Right renal pelvis (tissue), 4 donors: Measurements from ENCODE around the gene RASL11A. TPM values are rescaled to one million over a fixed set of nuclear protein-coding genes. Genes with fewer than 3 reads are reported as not detected.
"Not testable (repeated sequence)": the region's sequence is repeated elsewhere in the genome, so short reads cannot be mapped to it uniquely, and the experiment has no call there.

Source experiments
- DNase-seq, 4 donors: peaks; one replicate each; pipeline ENCODE4 v3.0.0-alpha.2; 2013; ENCODE audit warnings: low read depth in 4 of 4, low spot score in 3 of 4, missing footprints in 1 of 4
- polyA plus RNA-seq, 4 donors: library from polyadenylated mRNA; unstranded; fragments of 120-200 nt; gene quantifications; one replicate each; pipeline ENCODE4 v1.2.1, GENCODE V29; 2013; ENCODE audit not compliant: insufficient read length in 4 of 4

The RASL11A gene
- polyA plus RNA-seq, 4 donors = 29.4 to 40.3 (median 32.0) TPM

DNA sequence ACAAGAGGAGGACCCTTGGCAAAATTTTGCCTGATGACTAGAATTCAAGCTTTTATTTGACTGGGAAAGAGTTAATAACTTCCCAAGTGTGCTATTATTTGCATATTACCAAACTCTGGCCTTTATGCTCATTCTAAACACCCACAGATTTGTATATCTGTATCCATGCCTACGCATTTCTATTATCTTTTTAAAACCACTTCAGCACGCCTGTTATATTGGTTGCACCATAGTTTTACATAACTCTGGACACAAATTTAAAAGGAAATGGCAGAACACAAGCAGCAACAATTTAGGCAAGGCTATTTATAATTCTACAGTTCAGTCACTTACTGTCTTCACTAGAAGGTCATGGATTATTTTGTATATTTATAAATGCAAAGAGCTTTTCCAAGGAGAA is 3.7 kb upstream of the RASL11A start:
- DNase-seq = no peak

DNA sequence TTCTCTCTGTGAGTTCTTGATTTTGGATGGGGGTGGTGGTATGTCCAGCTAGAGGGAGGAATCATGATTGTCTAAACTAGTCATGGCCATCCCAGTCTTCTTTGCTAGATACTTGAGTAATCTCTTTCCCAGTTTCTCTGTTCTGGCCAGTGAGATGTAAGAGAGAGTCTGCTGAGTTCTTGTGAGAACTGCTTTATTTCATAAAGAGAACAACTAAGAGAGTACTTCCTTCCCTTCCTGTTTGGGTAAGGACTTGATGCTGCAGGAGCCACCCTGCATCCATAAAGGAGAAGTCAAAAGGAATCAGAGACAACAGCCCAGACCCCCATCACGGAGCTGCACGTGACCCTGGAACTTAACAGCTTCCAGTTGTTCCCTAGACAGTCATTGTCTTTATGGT is 3.0 kb upstream of the RASL11A start:
- DNase-seq = no peak

DNA sequence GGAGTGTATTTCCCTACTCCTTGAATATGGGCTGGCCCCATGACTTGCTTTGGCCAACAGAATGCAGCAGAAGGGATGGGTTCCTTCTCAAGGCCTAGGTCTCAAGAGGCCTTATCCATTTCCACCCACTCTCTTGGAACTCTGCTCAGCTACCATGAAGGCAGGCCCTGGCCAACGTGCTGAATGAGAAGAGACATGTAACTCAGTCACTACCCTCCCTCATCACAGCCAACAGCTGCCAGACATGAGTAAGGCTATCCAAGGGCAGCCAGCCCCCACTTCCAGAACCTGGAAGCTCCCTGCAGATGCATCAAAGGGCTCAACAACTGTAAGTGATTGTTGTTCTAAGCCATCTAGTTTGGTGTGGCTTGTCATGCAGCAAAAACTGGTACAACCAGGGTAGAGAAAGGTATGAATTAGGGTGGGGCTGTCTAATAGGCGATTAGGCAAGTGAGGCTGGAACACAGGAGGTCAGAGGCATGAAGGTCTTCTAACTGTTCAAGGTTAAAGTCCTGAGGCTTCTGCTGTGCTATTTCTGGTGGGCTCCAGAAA is 1.4 kb upstream of the RASL11A start:
- DNase-seq = no peak

DNA sequence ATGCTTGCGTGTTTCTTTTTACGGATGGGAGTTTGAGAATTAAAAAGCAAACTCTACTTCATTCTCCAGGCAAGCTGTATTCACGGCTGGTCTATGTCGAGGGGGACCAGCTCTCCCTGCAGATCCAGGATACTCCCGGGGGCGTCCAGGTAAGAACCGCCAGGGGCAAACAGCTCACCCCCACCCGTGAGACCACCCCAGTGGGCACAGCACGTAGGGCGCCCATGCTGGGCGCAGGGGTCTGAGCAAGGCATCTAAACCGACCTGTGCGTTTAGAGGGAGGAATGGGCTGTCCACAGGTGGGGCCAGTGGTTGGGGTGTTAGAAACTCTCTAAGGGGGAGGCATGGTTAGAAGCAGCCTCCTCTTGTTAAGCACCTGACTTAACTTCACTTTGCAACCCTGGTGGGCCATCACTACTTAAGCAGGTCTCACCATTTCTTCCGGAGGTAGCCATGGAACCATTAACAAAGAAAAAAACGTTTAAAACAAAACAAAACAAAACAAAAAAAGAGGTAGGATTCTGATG is 1.0 kb downstream of the RASL11A start:
- no peak for DNase-seq

DNA sequence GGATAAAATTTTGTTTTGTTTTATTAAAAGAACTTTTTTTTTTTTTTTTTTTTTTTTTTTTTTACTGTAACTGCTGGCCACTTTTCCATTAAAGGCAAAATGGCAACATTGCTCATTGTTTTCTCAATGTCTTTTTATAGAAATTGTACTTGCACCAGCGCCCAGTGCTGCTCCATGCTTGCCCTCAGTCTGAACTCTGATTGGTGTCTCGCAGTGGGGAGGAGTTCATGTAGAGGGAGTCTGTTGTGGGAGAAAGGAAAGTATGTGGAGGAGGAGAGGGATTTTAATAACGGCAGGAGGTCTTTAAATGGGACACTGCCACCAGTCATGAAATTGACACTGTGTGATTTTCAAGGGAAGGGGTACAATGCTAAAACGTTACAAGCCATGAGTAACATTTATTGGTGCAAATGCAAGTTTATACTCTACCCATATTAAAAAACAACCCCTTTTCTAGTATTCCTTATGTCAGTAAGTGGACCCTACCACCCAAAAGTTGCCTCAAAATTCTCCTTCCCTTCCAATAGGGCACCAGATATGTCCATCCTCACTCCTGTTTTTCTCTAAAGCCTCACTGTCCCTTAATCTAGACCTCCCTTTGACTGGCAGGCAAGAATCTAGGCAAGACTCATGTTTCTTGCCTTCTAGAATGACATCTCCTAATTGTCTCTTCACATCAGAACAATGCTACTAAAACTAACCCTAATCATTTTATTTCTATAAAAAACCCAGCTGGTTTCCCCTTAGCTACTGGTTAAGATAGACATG is 3.2 kb downstream of the RASL11A start:
- no peak for DNase-seq

DNA sequence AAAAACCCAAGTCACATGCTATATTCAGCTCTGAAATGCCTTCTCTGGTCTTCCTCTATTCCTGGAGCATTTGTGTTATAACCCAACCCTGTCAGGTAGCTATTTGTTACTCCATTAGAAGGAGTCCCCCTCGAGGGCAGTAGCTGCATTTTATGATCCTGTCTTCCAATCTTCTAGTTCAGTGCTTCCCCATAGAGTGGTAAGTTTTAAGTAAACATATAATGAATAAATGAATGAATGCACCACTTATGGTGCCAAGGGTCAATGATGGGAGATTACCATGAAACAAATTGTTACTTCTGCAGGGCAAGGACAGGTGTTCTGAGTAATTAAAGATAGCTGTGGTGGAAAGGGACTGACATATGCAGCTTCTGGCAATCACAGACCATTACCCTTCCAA is 4.0 kb downstream of the RASL11A start:
- DNase-seq = no peak

DNA sequence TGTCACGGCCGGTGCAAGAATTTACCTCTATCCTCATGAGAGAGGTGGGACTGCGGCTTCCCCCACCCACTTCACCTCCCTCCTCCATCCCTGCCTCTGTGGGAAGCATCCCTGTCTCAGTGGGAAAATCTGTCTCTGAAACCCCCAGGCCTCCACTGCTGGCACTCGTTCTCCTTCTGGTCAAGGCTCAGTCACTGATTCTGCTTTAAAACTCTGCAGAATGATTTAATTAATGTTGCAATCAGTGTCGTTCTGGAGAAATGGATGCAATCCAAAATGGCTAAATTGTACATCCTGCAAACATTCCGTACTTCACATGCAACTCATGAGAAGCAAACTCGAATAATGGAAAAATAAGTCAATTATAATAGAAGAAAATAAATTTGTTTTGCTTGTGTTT is 5.6 kb downstream of the RASL11A start:
- DNase-seq = no peak

DNA sequence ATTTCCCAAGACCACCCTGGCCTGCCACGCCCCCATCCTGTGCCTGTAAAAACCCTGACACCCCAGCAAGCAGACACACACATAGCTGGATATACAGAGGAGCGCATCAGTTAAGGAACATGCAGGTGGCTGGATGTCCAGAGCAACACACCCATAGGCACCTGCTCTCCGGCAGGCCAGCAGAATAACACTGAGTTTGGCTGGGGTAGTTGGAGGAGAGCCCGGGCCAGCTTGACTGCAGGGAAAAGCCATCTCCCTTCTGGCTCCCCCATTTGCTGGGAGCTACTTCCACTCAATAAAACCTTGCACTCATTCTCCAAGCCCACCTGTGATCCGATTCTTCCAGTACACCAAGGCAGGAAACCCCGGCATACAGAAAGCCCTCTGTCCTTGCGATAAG is 8.9 kb downstream of the RASL11A start:
- no peak for DNase-seq

DNA sequence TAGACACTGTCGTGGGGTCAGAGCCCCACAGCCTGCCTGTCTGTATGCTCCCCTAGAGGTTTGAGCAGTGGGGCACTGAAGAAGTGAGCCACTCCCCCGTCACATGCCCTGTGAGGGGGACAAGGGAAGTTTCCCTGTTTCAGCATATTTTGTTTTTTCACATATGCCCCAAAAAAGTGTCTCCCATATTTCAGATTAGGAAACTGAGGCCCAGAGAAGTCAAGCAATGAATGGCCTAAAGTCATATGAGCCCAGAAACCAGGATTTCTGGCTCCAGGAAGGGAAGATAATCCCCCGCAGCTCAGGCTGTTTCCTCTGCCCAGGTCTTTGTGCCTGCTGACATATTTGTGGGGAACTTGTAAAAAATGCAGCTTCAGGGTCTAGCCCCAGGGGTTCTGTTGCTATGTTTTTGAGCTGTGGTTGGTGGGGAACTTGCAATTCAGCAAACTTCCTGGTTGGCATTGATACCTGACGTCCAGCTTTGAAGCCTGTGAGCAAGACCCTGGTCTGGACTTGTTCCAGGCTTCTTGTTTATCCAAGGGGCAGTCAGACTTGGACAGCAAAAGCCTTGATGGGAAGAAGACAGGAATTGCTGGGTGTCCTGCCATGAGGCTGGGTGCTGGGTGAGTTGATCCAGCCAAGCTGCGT is 9.5 kb downstream of the RASL11A start:
- DNase-seq = no peak

DNA sequence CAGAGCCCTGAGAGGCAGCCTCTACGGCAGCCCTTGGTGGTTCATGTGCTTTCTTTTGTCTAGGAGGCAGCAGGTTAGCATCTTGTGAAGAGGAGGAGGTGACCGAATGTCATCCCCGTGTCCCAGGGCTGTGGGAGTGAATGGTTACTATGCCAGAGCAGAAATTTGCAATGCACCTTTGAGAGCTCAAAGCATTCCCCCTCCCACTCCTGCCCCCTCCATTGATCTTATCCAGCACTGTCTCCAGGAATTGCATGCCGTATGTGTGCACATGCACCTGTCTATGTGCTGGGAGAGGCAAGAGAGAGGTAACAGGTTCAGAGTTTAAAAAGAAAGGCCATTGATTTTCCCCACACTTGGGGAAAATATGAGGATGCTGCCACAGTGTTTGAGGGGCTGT is 10.2 kb downstream of the RASL11A start:
- DNase-seq = no peak

DNA sequence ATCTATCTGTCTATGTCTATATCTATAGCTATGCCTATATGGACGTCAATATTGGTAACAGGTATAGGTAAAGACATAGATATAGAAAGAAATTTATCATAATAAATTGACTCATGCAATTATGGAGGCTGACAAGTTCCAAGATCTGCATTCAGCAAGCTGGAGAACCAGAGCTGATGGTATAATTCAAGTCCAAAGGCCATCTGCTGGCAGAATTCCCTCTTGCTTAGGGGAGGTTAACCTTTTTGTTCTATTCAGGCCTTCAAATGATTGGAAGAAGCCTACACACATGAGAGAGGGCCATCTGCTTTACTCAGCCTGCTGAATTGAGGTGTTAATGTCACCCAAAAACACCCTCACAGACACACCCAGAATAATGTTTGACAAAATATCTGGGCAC is 10.8 kb downstream of the RASL11A start:
- DNase-seq = no peak

DNA sequence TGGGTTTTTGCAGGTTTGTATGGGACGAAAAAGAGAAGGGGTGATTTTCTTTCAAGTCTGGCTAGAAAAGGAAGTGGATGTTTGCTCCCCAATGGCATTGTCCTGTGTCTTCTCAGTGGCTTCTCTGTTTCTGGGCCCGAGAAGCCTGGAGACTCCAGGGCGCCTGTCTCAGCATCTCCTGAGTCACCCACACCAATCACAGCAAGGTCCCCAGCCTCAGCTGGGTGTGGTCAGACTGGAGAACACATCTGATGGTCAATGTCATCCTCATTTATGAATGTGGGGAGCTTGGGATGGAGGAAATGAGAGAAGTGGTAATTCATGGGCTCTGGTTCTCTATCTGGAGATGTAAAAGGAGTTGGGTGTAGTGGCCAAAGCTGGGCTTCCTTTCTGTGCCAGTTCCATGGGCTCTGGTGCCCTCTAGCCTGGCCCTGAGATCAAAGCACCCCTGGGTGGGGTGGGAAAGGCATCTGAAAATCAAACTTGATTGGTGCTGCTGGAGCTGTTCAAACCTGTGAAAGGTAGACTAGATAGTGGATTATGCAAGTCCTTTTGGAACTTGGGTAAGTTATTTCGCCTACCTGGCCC is 13.4 kb downstream of the RASL11A start:
- no peak for DNase-seq

DNA sequence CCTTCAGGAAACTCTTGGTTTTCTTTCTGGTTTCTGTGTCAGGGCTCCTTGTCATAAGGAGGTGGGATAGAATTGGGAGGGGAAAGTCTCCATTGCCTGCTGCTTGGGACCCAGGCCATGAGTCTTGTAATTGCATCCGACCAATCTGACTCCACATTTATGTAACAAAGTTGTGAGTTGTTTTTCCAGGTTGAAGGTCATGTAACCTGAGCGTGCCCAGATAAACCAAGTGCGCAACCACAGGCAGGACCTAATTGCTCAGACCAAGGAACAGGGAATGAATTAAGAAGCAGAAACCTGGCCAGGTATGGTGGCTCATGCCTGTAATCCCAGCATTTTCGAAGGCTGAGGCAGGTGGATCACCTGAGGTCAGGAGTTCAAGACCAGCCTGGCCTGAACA is 17.8 kb downstream of the RASL11A start:
- no peak for DNase-seq

DNA sequence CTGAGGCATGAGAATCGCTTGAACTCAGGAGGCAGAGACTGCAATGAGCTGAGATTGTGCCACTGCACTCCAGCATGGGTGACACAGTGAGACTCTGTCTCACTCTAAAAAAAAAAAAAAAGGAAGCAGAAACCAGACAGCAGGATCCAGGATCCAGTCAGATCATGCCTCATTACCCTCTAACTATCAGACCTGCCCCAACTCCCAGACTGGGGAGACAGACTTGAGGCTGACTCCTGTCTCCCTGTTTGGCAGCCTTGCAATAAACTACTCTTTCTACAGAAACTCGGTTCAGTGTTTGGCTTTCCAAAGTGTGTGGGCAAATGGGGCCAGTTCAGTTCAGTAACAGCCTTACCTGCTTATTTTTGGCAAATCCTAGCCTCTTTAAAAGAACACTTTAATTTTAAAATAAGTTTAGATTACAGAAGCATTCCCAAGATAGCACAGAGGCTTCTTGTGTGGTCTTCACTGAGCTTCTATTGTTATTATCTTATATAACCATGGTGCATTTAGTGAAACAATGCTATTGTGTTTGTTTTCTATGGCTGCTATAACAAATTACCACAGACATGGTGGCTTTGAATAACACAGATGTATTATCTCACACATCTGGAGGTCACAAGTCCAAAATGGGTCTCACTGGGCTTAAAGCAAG is 18.5 kb downstream of the RASL11A start:
- no peak for DNase-seq

DNA sequence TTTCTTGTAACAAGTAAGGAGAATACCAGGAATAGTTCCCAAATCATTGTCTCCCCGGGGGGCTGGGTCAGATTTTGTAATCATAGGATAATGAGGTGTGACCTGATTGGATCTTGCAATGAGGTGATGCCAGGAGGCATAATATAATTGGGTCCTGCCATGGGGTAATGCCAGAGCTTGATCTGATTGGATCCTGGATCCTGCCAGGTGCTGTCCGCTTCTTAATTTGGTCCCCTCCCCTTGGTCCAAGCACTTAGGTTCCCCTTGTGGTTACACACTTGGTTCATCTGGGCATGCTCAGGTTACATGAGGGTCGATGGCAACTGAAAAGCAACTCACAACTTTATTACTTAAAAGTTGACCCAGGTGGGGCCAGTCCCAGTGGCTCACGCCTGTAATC is 20.1 kb downstream of the RASL11A start:
- DNase-seq = no peak

DNA sequence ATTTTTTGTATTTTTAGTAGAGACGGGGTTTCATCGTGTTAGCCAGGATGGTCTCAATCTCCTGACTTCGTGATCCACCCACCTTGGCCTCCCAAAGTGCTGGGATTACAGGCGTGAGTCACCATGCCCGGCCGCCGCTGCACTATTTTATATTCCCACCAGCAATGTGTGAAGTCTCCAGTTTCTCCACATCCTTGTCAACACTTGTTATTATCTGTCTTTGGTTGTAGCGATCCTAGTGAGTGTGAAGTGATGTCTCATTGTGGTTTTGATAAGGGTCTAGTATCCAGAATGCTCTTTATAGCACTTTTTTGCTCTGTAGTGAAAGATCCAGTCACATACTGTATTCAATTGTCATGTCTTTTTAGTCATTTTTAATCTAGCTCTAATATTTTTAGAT is 21.3 kb downstream of the RASL11A start:
- DNase-seq = not testable (repeated sequence)

DNA sequence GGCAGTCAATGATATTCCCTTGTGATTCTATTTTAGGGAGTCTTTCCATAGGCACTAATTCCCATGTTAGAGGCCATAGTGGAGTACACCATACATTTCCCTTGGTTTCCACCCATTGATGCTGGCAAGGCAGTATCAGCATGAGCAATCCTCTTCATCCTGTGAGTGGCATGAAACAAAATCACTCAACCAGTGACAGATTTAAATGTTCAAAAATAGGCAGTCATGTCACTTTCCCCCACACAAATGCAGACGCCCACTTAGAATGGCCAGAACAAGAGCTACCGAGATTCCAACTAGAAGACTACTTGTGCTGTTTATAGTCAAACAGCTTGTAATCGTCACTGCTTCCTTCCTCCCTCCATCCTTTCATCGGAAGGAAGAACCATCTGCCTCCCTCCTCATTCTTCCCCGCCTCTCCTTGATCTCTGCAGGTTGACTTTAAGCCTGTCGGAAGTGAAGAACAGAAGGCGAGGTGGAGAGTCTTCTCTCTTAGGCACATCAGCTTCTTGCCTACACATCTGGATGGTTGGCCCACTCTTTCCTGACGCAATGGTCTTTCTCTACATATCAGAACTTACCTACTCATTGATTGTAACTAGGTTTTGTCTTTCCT is 22.6 kb downstream of the RASL11A start:
- DNase-seq = no peak

DNA sequence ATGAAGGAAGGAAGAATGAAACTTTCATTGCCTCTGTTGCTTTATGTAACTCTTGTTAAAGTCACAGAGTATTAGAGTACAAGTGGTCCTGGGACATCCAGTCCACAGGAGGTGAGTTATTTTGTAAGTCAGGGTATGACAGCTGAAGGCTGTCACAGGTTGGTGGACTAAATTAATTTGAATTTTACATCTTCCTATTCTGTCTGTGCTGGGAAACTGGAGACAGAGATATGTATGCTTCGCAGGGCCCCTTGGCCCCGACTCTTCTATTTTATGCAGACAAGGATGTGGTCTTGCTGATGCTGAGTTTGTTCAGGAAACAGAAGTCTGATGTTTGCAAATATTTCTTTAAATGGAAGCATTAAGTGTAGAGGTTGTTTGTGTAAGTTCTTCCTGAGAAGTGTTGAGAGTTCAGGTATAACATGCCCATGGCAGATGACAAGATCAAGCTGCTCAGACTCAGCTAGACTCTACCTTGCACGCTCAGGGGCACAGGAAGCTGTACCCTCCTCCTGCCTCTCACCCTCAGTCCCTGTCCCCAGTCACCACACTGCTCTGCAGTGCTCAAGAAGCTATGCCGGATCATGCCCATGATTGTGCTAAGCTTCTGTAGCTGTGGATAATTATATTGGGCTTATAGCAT is 23.4 kb downstream of the RASL11A start:
- DNase-seq = no peak

DNA sequence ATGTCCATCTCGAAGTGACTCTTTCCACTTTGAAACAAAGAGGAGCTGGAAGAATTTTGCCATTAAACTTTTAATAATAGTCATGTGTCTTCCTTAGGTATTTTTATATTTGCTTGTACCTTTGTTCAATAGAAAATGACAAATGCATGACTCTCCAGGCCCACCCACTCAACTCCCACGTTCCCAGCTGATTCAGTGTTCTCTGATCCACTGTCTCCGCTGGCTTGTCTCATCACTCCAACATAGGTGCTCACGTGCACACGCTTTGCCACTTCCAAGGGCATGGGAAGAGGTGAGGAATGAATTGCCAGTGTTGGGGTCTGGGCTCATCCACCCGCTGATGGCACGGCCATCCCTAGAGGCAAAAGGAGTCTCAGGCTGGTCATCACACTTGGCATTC is 24.5 kb downstream of the RASL11A start:
- no peak for DNase-seq

DNA sequence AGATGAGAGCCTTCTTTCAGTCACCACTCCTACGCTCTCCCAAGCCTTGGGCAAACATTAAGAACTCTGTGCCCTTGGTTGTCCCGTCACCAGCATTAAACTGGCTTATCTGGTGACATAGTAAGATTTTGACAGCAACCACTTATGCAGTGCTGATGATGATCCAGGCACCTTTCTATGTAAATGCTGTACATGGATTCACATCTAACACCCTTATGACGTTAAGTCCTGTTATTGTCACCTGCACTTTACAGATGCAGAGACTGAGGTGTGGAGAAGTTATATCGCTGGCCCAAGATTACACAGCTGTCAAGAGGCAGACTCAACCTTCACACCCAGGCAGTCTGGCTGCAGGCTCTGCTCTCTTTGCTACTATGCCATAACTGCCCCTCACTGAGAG is 25.0 kb downstream of the RASL11A start:
- no peak for DNase-seq
